IPS DF 6.9 (cell line): ENCODE results near the gene WDPCP.

Source experiments
- DNase-seq: peaks from one replicate; pipeline ENCODE4 v3.0.0-alpha.2; 2013; ENCODE audit warnings: low read depth, low spot score
- H3K27ac ChIP-seq: one replicate; pipeline ENCODE4 v1.5.1; 2013; ENCODE audit warnings: low read length, control low read depth
- H3K27me3 ChIP-seq: 2 replicates; pipeline ENCODE4 v1.6.1; 2013; ENCODE audit warnings: mild to moderate bottlenecking, low read length; ENCODE audit not compliant: control insufficient read depth, insufficient read depth
- H3K36me3 ChIP-seq: 2 replicates; pipeline ENCODE4 v1.6.1; 2013; ENCODE audit warnings: low read length; ENCODE audit not compliant: control insufficient read depth, insufficient read depth
- H3K4me1 ChIP-seq: 2 replicates; pipeline ENCODE4 v1.6.1; 2013; ENCODE audit warnings: low read length; ENCODE audit not compliant: control insufficient read depth, insufficient read depth
- H3K4me3 ChIP-seq: 2 replicates; pipeline ENCODE4 v1.5.1; 2013; ENCODE audit warnings: mild to moderate bottlenecking, low read length
- H3K9me3 ChIP-seq: 2 replicates; pipeline ENCODE4 v1.6.1; 2013; ENCODE audit warnings: low read length, inconsistent platforms; ENCODE audit not compliant: control insufficient read depth, insufficient read depth
- WGBS: extraction: QIAGEN DNeasy Blood & Tissue Kit; methylation state at CpG from one replicate; pipeline ENCODE4 v1.1.7; 2013; ENCODE audit warnings: mixed read lengths, missing lambda C conversion rate; ENCODE audit not compliant: insufficient read length, insufficient coverage; 5-methylcytosine and 5-hydroxymethylcytosine counted together

Gene WDPCP

GRCh38 chr2:63124850-63125249, 463.4 kb downstream of the WDPCP start:
- Histone ChIP-seq H3K27me3 (no peaks in the 10 kb centered on the region), H3K36me3 (no peaks in the 10 kb centered on the region), H3K4me3 (no peak overlapping the region), H3K4me1 (no peaks in the 10 kb centered on the region), H3K9me3 (no peaks in the 10 kb centered on the region), H3K27ac (no peak overlapping the region)
- no peak for DNase-seq
- WGBS = no CpG with 5 or more reads among the region's 3 CpGs

- no peak for DNase-seq
- H3K9me3 ChIP-seq = no peaks in the 10 kb centered on the region
- H3K27ac ChIP-seq = no peak overlapping the region
- H3K36me3 ChIP-seq = no peaks in the 10 kb centered on the region
- no CpG with 5 or more reads among the region's 2 CpGs for WGBS
- H3K27me3 ChIP-seq = no peaks in the 10 kb centered on the region
- no peaks in the 10 kb centered on the region for H3K4me1 ChIP-seq
- no peak overlapping the region for H3K4me3 ChIP-seq
Observed at GRCh38 chr2:63124218-63124617, 464.1 kb downstream of the WDPCP start.

GRCh38 chr2:63122921-63123320, 465.4 kb downstream of the WDPCP start:
- no peaks in the 10 kb centered on the region for H3K9me3 ChIP-seq
- H3K4me3 ChIP-seq = no peak overlapping the region
- H3K4me1 ChIP-seq = no peaks in the 10 kb centered on the region
- no peak overlapping the region for H3K27ac ChIP-seq
- no peaks in the 10 kb centered on the region for H3K36me3 ChIP-seq
- no CpG with 5 or more reads among the region's 3 CpGs for WGBS
- H3K27me3 ChIP-seq = no peaks in the 10 kb centered on the region
- no peak for DNase-seq

- WGBS = no CpG with 5 or more reads among the region's 5 CpGs
- Histone ChIP-seq H3K9me3 (no peaks in the 10 kb centered on the region), H3K27me3 (no peaks in the 10 kb centered on the region), H3K36me3 (no peaks in the 10 kb centered on the region), H3K4me1 (no peaks in the 10 kb centered on the region), H3K27ac (no peak overlapping the region), H3K4me3 (no peak overlapping the region)
- DNase-seq = no peak
Observed at GRCh38 chr2:63121055-63121834, 467.0 kb downstream of the WDPCP start.

- no peaks in the 10 kb centered on the region for H3K4me1 ChIP-seq
- DNase-seq = no peak
- no peaks in the 10 kb centered on the region for H3K36me3 ChIP-seq
- H3K9me3 ChIP-seq = no peaks in the 10 kb centered on the region
- no peak overlapping the region for H3K4me3 ChIP-seq
- WGBS = no CpG with 5 or more reads among the region's 2 CpGs
- H3K27me3 ChIP-seq = no peaks in the 10 kb centered on the region
- no peak overlapping the region for H3K27ac ChIP-seq
Observed at GRCh38 chr2:63118821-63119220, 469.5 kb downstream of the WDPCP start.

- Histone ChIP-seq H3K4me3 (no peak overlapping the region), H3K4me1 (no peaks in the 10 kb centered on the region), H3K36me3 (no peaks in the 10 kb centered on the region), H3K27me3 (no peaks in the 10 kb centered on the region), H3K27ac (no peak overlapping the region), H3K9me3 (no peaks in the 10 kb centered on the region)
- no peak for DNase-seq
- no CpG with 5 or more reads among the region's 1 CpG for WGBS
Observed at GRCh38 chr2:63104482-63104881, 483.8 kb downstream of the WDPCP start.

- H3K27me3 ChIP-seq = no peaks in the 10 kb centered on the region
- H3K27ac ChIP-seq = no peak overlapping the region
- no peaks in the 10 kb centered on the region for H3K4me1 ChIP-seq
- no peak overlapping the region for H3K4me3 ChIP-seq
- no peak for DNase-seq
- no peaks in the 10 kb centered on the region for H3K9me3 ChIP-seq
- H3K36me3 ChIP-seq = no peaks in the 10 kb centered on the region
- WGBS = no CpG with 5 or more reads among the region's 2 CpGs
Observed at GRCh38 chr2:63101954-63102353, 486.3 kb downstream of the WDPCP start.

GRCh38 chr2:63099032-63099431, 489.2 kb downstream of the WDPCP start:
- no CpG with 5 or more reads among the region's 1 CpG for WGBS

GRCh38 chr2:63096491-63096890, 491.8 kb downstream of the WDPCP start:
- DNase-seq = no peak
- no CpG with 5 or more reads among the region's 1 CpG for WGBS
- no peak overlapping the region for H3K27ac ChIP-seq

More at GRCh38 chr2:63099032-63099431, 489.2 kb downstream of the WDPCP start:
- Histone ChIP-seq H3K9me3 (no peaks in the 10 kb centered on the region), H3K4me1 (no peaks in the 10 kb centered on the region), H3K36me3 (no peaks in the 10 kb centered on the region), H3K4me3 (no peak overlapping the region), H3K27ac (no peak overlapping the region), H3K27me3 (no peaks in the 10 kb centered on the region)
- no peak for DNase-seq

GRCh38 chr2:63093502-63093901, 494.8 kb downstream of the WDPCP start:
- no peak for DNase-seq
- Histone ChIP-seq H3K27ac (no peak overlapping the region), H3K36me3 (no peaks in the 10 kb centered on the region), H3K9me3 (no peaks in the 10 kb centered on the region), H3K4me3 (no peak overlapping the region), H3K27me3 (no peaks in the 10 kb centered on the region), H3K4me1 (no peaks in the 10 kb centered on the region)
- WGBS = no CpG with 5 or more reads among the region's 1 CpG

More at GRCh38 chr2:63096491-63096890, 491.8 kb downstream of the WDPCP start:
- H3K4me1 ChIP-seq = no peaks in the 10 kb centered on the region
- H3K27me3 ChIP-seq = no peaks in the 10 kb centered on the region
- no peak overlapping the region for H3K4me3 ChIP-seq
- no peaks in the 10 kb centered on the region for H3K36me3 ChIP-seq
- no peaks in the 10 kb centered on the region for H3K9me3 ChIP-seq

- Histone ChIP-seq H3K27ac (no peak overlapping the region), H3K4me3 (no peak overlapping the region), H3K4me1 (no peaks in the 10 kb centered on the region), H3K36me3 (no peaks in the 10 kb centered on the region), H3K9me3 (no peaks in the 10 kb centered on the region), H3K27me3 (no peaks in the 10 kb centered on the region)
- DNase-seq = no peak
- WGBS = no CpG with 5 or more reads among the region's 1 CpG
Observed at GRCh38 chr2:63092857-63093256, 495.4 kb downstream of the WDPCP start.
